Liver (tissue), 9 donors: ENCODE measurements around the gene CNTN5. TPM values are rescaled to one million over a fixed set of nuclear protein-coding genes. Genes with fewer than 3 reads are reported as not detected.

Experiments used
- DNase-seq: peaks from one replicate; pipeline ENCODE4 v3.0.0-alpha.2; 2017; ENCODE audit warnings: low spot score
- H3K27ac ChIP-seq, 2 donors: one replicate each; pipeline ENCODE4 v1.7.0; 2013; ENCODE audit warnings: inconsistent platforms in 2 of 2, low read length in 2 of 2, control low read depth in 1 of 2, low read depth in 1 of 2, mild to moderate bottlenecking in 1 of 2
- H3K27me3 ChIP-seq, 4 donors: one replicate each; pipeline versions ENCODE4 v1.6.1 to v1.7.0; 2013; ENCODE audit warnings: low read length in 3 of 4, inconsistent platforms in 1 of 4, mild to moderate bottlenecking in 1 of 4, moderate library complexity in 1 of 4; ENCODE audit not compliant: control insufficient read depth in 4 of 4, insufficient read depth in 4 of 4
- H3K36me3 ChIP-seq, 4 donors: one replicate each; pipeline versions ENCODE4 v1.6.1 to v1.7.0; 2013; ENCODE audit warnings: low read length in 3 of 4, mild to moderate bottlenecking in 3 of 4, low read depth in 1 of 4, moderate library complexity in 1 of 4; ENCODE audit not compliant: control insufficient read depth in 4 of 4, insufficient read depth in 3 of 4
- H3K4me1 ChIP-seq, 4 donors: one replicate each; pipeline versions ENCODE4 v1.6.1 to v1.7.0; 2013; ENCODE audit warnings: low read length in 3 of 4, mild to moderate bottlenecking in 3 of 4, moderate library complexity in 1 of 4; ENCODE audit not compliant: control insufficient read depth in 4 of 4, insufficient read depth in 4 of 4
- H3K4me3 ChIP-seq, 3 donors: one replicate each; pipeline versions ENCODE4 v1.6.1 to v1.7.0; 2013; ENCODE audit warnings: low read length in 3 of 3, control low read depth in 1 of 3, low read depth in 1 of 3, mild to moderate bottlenecking in 1 of 3
- H3K9ac ChIP-seq, 2 donors: one replicate each; pipeline ENCODE4 v1.7.0; 2013; ENCODE audit warnings: low read length in 2 of 2, mild to moderate bottlenecking in 2 of 2, moderate library complexity in 2 of 2, control low read depth in 1 of 2, low read depth in 1 of 2
- H3K9me3 ChIP-seq, 4 donors: one replicate each; pipeline versions ENCODE4 v1.6.1 to v1.7.0; 2013; ENCODE audit warnings: low read length in 3 of 4; ENCODE audit not compliant: control insufficient read depth in 4 of 4
- ATF3 ChIP-seq: IDR thresholded peaks from 2 replicates; pipeline ENCODE4 v1.6.1; 2016; ENCODE audit warnings: antibody characterized with exemption
- EGR1 ChIP-seq, 2 donors: IDR thresholded peaks; 2 replicates each; pipeline ENCODE4 v1.6.1; 2016 to 2018; ENCODE audit warnings: antibody characterized with exemption in 2 of 2, low read depth in 2 of 2
- FOXA1 ChIP-seq: IDR thresholded peaks from 2 replicates; pipeline ENCODE4 v1.6.1; 2016; ENCODE audit warnings: antibody characterized with exemption
- GABPA ChIP-seq, 2 donors: IDR thresholded peaks in 1 of 2; conservative IDR thresholded peaks in 1 of 2; 2 replicates each; pipeline ENCODE4 v1.6.1; 2016; ENCODE audit warnings: antibody characterized with exemption in 2 of 2, mild to moderate bottlenecking in 1 of 2, moderate library complexity in 1 of 2
- HNF4A ChIP-seq, 2 donors: conservative IDR thresholded peaks; 2 replicates each; pipeline ENCODE4 v1.6.1; 2016; ENCODE audit warnings: antibody characterized with exemption in 2 of 2, mild to moderate bottlenecking in 2 of 2
- HNF4G ChIP-seq: IDR thresholded peaks from 2 replicates; pipeline ENCODE4 v1.6.1; 2016; ENCODE audit warnings: antibody characterized with exemption
- MAX ChIP-seq: IDR thresholded peaks from 2 replicates; pipeline ENCODE4 v1.6.1; 2016; ENCODE audit warnings: antibody characterized with exemption
- RAD21 ChIP-seq, 2 donors: IDR thresholded peaks; 2 replicates each; pipeline ENCODE4 v1.6.1; 2016; ENCODE audit warnings: antibody characterized with exemption in 2 of 2, mild to moderate bottlenecking in 2 of 2
- SP1 ChIP-seq: IDR thresholded peaks from 2 replicates; pipeline ENCODE4 v1.6.1; 2018; ENCODE audit warnings: antibody characterized with exemption, mild to moderate bottlenecking
- TAF1 ChIP-seq: conservative IDR thresholded peaks from 2 replicates; pipeline ENCODE4 v1.6.1; 2016; ENCODE audit warnings: antibody characterized with exemption, mild to moderate bottlenecking
- YY1 ChIP-seq: IDR thresholded peaks from 2 replicates; pipeline ENCODE4 v1.6.1; 2016; ENCODE audit warnings: antibody characterized with exemption, mild to moderate bottlenecking
- ZBTB33 ChIP-seq: IDR thresholded peaks from 2 replicates; pipeline ENCODE4 v1.6.1; 2016; ENCODE audit warnings: antibody characterized with exemption
- WGBS: extraction: QIAGEN DNeasy Blood & Tissue Kit; methylation state at CpG from one replicate; pipeline ENCODE4 v1.1.7; 2013; 5-methylcytosine and 5-hydroxymethylcytosine counted together
- polyA plus RNA-seq, 2 donors: library from polyadenylated mRNA; stranded (reverse) in 1 of 2; unstranded in 1 of 2; fragments of 200-250 nt in 1 of 2; fragments of >200 nt in 1 of 2; fragmentation: Nextera tagmentation in 1 of 2; extraction: Ambion mirVana in 1 of 2; gene quantifications; one replicate each; pipeline versions ENCODE4 v1.2.1 to v1.2.3, GENCODE V29; 2013 to 2015
- total RNA-seq, 2 donors: library from RNA; depleted of rRNA; stranded (reverse); fragments of >200 nt; gene quantifications; one replicate each; pipeline ENCODE4 v1.2.3, GENCODE V29; 2014
- TF ChIP-seq, protein P1 (sequence below): IDR thresholded peaks from 2 replicates; pipeline ENCODE4 v1.6.1; 2016; ENCODE audit warnings: antibody characterized with exemption, mild to moderate bottlenecking
- donor health status: healthy.
- donor health status: healthy.
- donor health status: healthy.
- donor health status: healthy.
- donor health status: healthy.

Gene CNTN5
- total and polyA plus RNA-seq, 4 donors: 0.01 to 0.08 (median 0.04) TPM

GRCh38 chr11:99901175-99901574 is 880.4 kb downstream of the CNTN5 start:
- WGBS: 73% methylated on average over 3 of the region's 3 CpGs
- H3K36me3 ChIP-seq: no peaks in the 10 kb centered on the region
- no peak overlapping the region for H3K27ac ChIP-seq
- TF ChIP-seq YY1 (no peak), TAF1 (no peak), ATF3 (no peak), HNF4G (no peak)
- no peaks in the 10 kb centered on the region for H3K27me3 ChIP-seq
- no peak overlapping the region for H3K9ac ChIP-seq
- H3K9me3 ChIP-seq: peaks cover 0 to 5% (median 0%) of the 10 kb centered on the region in 4 donors
- H3K4me1 ChIP-seq: no peaks in the 10 kb centered on the region
- H3K4me3 ChIP-seq: no peak overlapping the region
- no peak for DNase-seq

DNA sequence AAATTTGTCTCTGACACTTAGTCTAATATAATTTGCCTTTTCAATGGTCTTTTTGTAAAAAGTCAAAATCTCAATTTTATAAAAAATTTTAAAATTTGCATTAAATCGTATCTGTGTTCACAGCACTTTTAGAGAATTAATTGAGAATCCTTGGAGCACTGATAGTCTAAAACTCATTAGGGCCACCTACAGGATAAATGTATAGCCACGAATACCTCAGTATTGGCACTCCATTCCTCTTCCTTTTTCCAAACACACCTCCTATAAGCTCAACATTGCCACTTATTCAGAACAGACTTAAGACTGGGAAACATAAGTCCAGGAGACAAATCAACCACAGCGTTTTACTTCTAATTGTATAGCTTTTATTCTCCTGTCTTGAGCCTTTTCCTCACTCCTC is 890.4 kb downstream of the CNTN5 start:
- Histone ChIP-seq H3K27me3 (no peaks in the 10 kb centered on the region), H3K27ac (no peak overlapping the region), H3K4me3 (no peak overlapping the region), H3K9ac (no peak overlapping the region), H3K9me3 (no peaks in the 10 kb centered on the region), H3K36me3 (no peaks in the 10 kb centered on the region), H3K4me1 (no peaks in the 10 kb centered on the region)
- WGBS: 30% methylated on average over 3 of the region's 3 CpGs
- TF ChIP-seq EGR1 (IDR thresholded peaks at IDR 0.05; ENCODE audit: low read depth in 2 of 2) (no peak), YY1 (no peak), FOXA1 (no peak), HNF4G (no peak), SP1 (no peak), HNF4A (conservative IDR thresholded peaks at IDR 0.05) (no peak), GABPA (IDR thresholded peaks at IDR 0.05 in 1 of 2, conservative IDR thresholded peaks at IDR 0.05 in 1 of 2) (no peak), RAD21 (IDR thresholded peaks at IDR 0.05) (no peak), TAF1 (no peak)
- TF ChIP-seq, protein P1, sequence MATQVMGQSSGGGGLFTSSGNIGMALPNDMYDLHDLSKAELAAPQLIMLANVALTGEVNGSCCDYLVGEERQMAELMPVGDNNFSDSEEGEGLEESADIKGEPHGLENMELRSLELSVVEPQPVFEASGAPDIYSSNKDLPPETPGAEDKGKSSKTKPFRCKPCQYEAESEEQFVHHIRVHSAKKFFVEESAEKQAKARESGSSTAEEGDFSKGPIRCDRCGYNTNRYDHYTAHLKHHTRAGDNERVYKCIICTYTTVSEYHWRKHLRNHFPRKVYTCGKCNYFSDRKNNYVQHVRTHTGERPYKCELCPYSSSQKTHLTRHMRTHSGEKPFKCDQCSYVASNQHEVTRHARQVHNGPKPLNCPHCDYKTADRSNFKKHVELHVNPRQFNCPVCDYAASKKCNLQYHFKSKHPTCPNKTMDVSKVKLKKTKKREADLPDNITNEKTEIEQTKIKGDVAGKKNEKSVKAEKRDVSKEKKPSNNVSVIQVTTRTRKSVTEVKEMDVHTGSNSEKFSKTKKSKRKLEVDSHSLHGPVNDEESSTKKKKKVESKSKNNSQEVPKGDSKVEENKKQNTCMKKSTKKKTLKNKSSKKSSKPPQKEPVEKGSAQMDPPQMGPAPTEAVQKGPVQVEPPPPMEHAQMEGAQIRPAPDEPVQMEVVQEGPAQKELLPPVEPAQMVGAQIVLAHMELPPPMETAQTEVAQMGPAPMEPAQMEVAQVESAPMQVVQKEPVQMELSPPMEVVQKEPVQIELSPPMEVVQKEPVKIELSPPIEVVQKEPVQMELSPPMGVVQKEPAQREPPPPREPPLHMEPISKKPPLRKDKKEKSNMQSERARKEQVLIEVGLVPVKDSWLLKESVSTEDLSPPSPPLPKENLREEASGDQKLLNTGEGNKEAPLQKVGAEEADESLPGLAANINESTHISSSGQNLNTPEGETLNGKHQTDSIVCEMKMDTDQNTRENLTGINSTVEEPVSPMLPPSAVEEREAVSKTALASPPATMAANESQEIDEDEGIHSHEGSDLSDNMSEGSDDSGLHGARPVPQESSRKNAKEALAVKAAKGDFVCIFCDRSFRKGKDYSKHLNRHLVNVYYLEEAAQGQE: no peak
- DNase-seq: no peak

DNA sequence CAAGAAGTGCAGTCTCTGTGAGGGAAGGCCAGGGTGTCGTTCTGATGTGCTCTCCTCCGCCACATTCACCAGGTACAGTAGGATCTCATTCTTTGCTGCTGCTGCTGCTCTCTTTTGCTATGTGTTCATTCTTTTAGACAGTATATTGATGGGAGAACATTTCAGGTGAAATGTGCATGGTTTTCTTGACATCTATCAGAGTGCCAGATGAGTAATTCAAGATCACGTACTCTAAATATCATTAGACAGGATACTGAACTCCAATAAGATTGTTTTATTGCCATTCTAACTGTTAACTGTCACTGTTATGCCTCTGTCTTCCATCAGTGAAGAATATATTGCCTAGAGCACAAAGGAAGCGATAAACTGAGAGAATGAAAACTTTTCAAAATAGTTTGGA is 895.3 kb downstream of the CNTN5 start:
- 69% methylated on average over 4 of the region's 4 CpGs for WGBS
- H3K4me1 ChIP-seq: no peaks in the 10 kb centered on the region
- H3K36me3 ChIP-seq: no peaks in the 10 kb centered on the region
- no peak for DNase-seq
- peaks cover 2 to 5% (median 3%) of the 10 kb centered on the region in 4 donors for H3K9me3 ChIP-seq
- H3K27ac ChIP-seq: no peak overlapping the region
- H3K27me3 ChIP-seq: no peaks in the 10 kb centered on the region
- TF ChIP-seq MAX: no peak
- no peak for TF ChIP-seq ZBTB33
- no peak for TF ChIP-seq ATF3
- H3K4me3 ChIP-seq: no peak overlapping the region
- no peak overlapping the region for H3K9ac ChIP-seq
